HG03354 (cell line): ENCODE results near the gene CRK.

Source experiments
- ATAC-seq: cut with Tn5 transposase; IDR thresholded peaks from one replicate; pipeline ENCODE4 v1.9.1; 2021; ENCODE audit warnings: mild to moderate bottlenecking; ENCODE audit not compliant: unreplicated experiment, poor library complexity, severe bottlenecking

The CRK gene

GRCh38 chr17:1455797-1456599 is at the start of gene CRK:
Gene CRK (minus strand): TSS chr17:1456232. CDS start chr17:1456117, 115 bp downstream.
- ATAC-seq = peak; percentile 74

GRCh38 chr17:1505586-1505985 is 49.6 kb upstream of the CRK start:
- ATAC-seq = no peak

GRCh38 chr17:1504866-1505265 is 48.8 kb upstream of the CRK start:
- no peak for ATAC-seq

GRCh38 chr17:1503699-1504098 is 47.7 kb upstream of the CRK start:
- ATAC-seq = no peak

GRCh38 chr17:1498869-1499268 is 42.8 kb upstream of the CRK start:
- no peak for ATAC-seq

- ATAC-seq = no peak
Measured at GRCh38 chr17:1498233-1498632, 42.2 kb upstream of the CRK start.

- ATAC-seq = no peak
Measured at GRCh38 chr17:1497831-1498230, 41.8 kb upstream of the CRK start.

GRCh38 chr17:1496869-1497268 is 40.8 kb upstream of the CRK start:
- no peak for ATAC-seq

- no peak for ATAC-seq
Measured at GRCh38 chr17:1495265-1495989, 39.4 kb upstream of the CRK start.

- no peak for ATAC-seq
Measured at GRCh38 chr17:1494736-1495253, 38.8 kb upstream of the CRK start.

- ATAC-seq = no peak
Measured at GRCh38 chr17:1494203-1494602, 38.2 kb upstream of the CRK start.

GRCh38 chr17:1493291-1493980 is 37.4 kb upstream of the CRK start:
- ATAC-seq = no peak

GRCh38 chr17:1492249-1493206 is 36.5 kb upstream of the CRK start, which contains the start of gene MYO1C:
Gene MYO1C (minus strand): TSS chr17:1492686. CDS start chr17:1492487, 199 bp downstream.
- no peak for ATAC-seq

GRCh38 chr17:1491443-1492248 is 35.6 kb upstream of the CRK start:
- ATAC-seq = peak; percentile 37

GRCh38 chr17:1490643-1491442 is 34.8 kb upstream of the CRK start:
- ATAC-seq = no peak

- no peak for ATAC-seq
Measured at GRCh38 chr17:1488826-1489270, 32.8 kb upstream of the CRK start.
